Liver (tissue), 9 donors: Measurements from ENCODE around the gene STOM. TPM values are rescaled to one million over a fixed set of nuclear protein-coding genes. Genes with fewer than 3 reads are reported as not detected.
A peak's percentile ranks its signal among the peaks of the same experiment; 100 is the strongest.

Experiments
- DNase-seq: peaks from one replicate; pipeline ENCODE4 v3.0.0-alpha.2; 2017; ENCODE audit warnings: low spot score
- H3K27ac ChIP-seq, 2 donors: one replicate each; pipeline ENCODE4 v1.7.0; 2013; ENCODE audit warnings: inconsistent platforms in 2 of 2, low read length in 2 of 2, control low read depth in 1 of 2, low read depth in 1 of 2, mild to moderate bottlenecking in 1 of 2
- H3K27me3 ChIP-seq, 4 donors: one replicate each; pipeline versions ENCODE4 v1.6.1 to v1.7.0; 2013; ENCODE audit warnings: low read length in 3 of 4, inconsistent platforms in 1 of 4, mild to moderate bottlenecking in 1 of 4, moderate library complexity in 1 of 4; ENCODE audit not compliant: control insufficient read depth in 4 of 4, insufficient read depth in 4 of 4
- H3K36me3 ChIP-seq, 4 donors: one replicate each; pipeline versions ENCODE4 v1.6.1 to v1.7.0; 2013; ENCODE audit warnings: low read length in 3 of 4, mild to moderate bottlenecking in 3 of 4, low read depth in 1 of 4, moderate library complexity in 1 of 4; ENCODE audit not compliant: control insufficient read depth in 4 of 4, insufficient read depth in 3 of 4
- H3K4me1 ChIP-seq, 4 donors: one replicate each; pipeline versions ENCODE4 v1.6.1 to v1.7.0; 2013; ENCODE audit warnings: low read length in 3 of 4, mild to moderate bottlenecking in 3 of 4, moderate library complexity in 1 of 4; ENCODE audit not compliant: control insufficient read depth in 4 of 4, insufficient read depth in 4 of 4
- H3K4me3 ChIP-seq, 3 donors: one replicate each; pipeline versions ENCODE4 v1.6.1 to v1.7.0; 2013; ENCODE audit warnings: low read length in 3 of 3, control low read depth in 1 of 3, low read depth in 1 of 3, mild to moderate bottlenecking in 1 of 3
- H3K9ac ChIP-seq, 2 donors: one replicate each; pipeline ENCODE4 v1.7.0; 2013; ENCODE audit warnings: low read length in 2 of 2, mild to moderate bottlenecking in 2 of 2, moderate library complexity in 2 of 2, control low read depth in 1 of 2, low read depth in 1 of 2
- H3K9me3 ChIP-seq, 4 donors: one replicate each; pipeline versions ENCODE4 v1.6.1 to v1.7.0; 2013; ENCODE audit warnings: low read length in 3 of 4; ENCODE audit not compliant: control insufficient read depth in 4 of 4
- ATF3 ChIP-seq: IDR thresholded peaks from 2 replicates; pipeline ENCODE4 v1.6.1; 2016; ENCODE audit warnings: antibody characterized with exemption
- EGR1 ChIP-seq, 2 donors: IDR thresholded peaks; 2 replicates each; pipeline ENCODE4 v1.6.1; 2016 to 2018; ENCODE audit warnings: antibody characterized with exemption in 2 of 2, low read depth in 2 of 2
- FOXA1 ChIP-seq: IDR thresholded peaks from 2 replicates; pipeline ENCODE4 v1.6.1; 2016; ENCODE audit warnings: antibody characterized with exemption
- FOXA2 ChIP-seq: IDR thresholded peaks from 2 replicates; pipeline ENCODE4 v1.6.1; 2016; ENCODE audit warnings: antibody characterized with exemption
- GABPA ChIP-seq, 2 donors: IDR thresholded peaks in 1 of 2; conservative IDR thresholded peaks in 1 of 2; 2 replicates each; pipeline ENCODE4 v1.6.1; 2016; ENCODE audit warnings: antibody characterized with exemption in 2 of 2, mild to moderate bottlenecking in 1 of 2, moderate library complexity in 1 of 2
- HNF4A ChIP-seq, 2 donors: conservative IDR thresholded peaks; 2 replicates each; pipeline ENCODE4 v1.6.1; 2016; ENCODE audit warnings: antibody characterized with exemption in 2 of 2, mild to moderate bottlenecking in 2 of 2
- MAX ChIP-seq: IDR thresholded peaks from 2 replicates; pipeline ENCODE4 v1.6.1; 2016; ENCODE audit warnings: antibody characterized with exemption
- RAD21 ChIP-seq, 2 donors: IDR thresholded peaks; 2 replicates each; pipeline ENCODE4 v1.6.1; 2016; ENCODE audit warnings: antibody characterized with exemption in 2 of 2, mild to moderate bottlenecking in 2 of 2
- REST ChIP-seq: IDR thresholded peaks from 2 replicates; pipeline ENCODE4 v1.6.1; 2016; ENCODE audit warnings: antibody characterized with exemption, mild to moderate bottlenecking
- RXRA ChIP-seq, 2 donors: IDR thresholded peaks; 2 replicates each; pipeline ENCODE4 v1.6.1; 2017 to 2018; ENCODE audit warnings: antibody characterized with exemption in 2 of 2, mild to moderate bottlenecking in 1 of 2
- SP1 ChIP-seq: IDR thresholded peaks from 2 replicates; pipeline ENCODE4 v1.6.1; 2018; ENCODE audit warnings: antibody characterized with exemption, mild to moderate bottlenecking
- TAF1 ChIP-seq: conservative IDR thresholded peaks from 2 replicates; pipeline ENCODE4 v1.6.1; 2016; ENCODE audit warnings: antibody characterized with exemption, mild to moderate bottlenecking
- YY1 ChIP-seq: IDR thresholded peaks from 2 replicates; pipeline ENCODE4 v1.6.1; 2016; ENCODE audit warnings: antibody characterized with exemption, mild to moderate bottlenecking
- ZBTB33 ChIP-seq: IDR thresholded peaks from 2 replicates; pipeline ENCODE4 v1.6.1; 2016; ENCODE audit warnings: antibody characterized with exemption
- polyA plus RNA-seq, 2 donors: library from polyadenylated mRNA; stranded (reverse) in 1 of 2; unstranded in 1 of 2; fragments of 200-250 nt in 1 of 2; fragments of >200 nt in 1 of 2; fragmentation: Nextera tagmentation in 1 of 2; extraction: Ambion mirVana in 1 of 2; gene quantifications; one replicate each; pipeline versions ENCODE4 v1.2.1 to v1.2.3, GENCODE V29; 2013 to 2015
- total RNA-seq, 2 donors: library from RNA; depleted of rRNA; stranded (reverse); fragments of >200 nt; gene quantifications; one replicate each; pipeline ENCODE4 v1.2.3, GENCODE V29; 2014
- donor health status: healthy.
- donor health status: healthy.
- donor health status: healthy.
- donor health status: healthy.
- donor health status: healthy.

STOM gene
- total and polyA plus RNA-seq, 4 donors: 150 to 398 (median 265) TPM

- peak; percentile 65 for TF ChIP-seq REST
- peak; percentile 48 to 72 for TF ChIP-seq RXRA (IDR thresholded peaks at IDR 0.05)
- peak in 1 of 2 donors; percentile 77 for TF ChIP-seq EGR1 (IDR thresholded peaks at IDR 0.05; ENCODE audit: low read depth in 2 of 2)
- no peak for TF ChIP-seq ATF3
- TF ChIP-seq FOXA1: peak; percentile 35
Measured at GRCh38 chr9:121362813-121363621, 7.0 kb downstream of the STOM start (continued).

- peaks cover 8 to 54% (median 37%) of the 10 kb centered on the region in 4 donors for H3K4me1 ChIP-seq
- peak overlapping the region; percentile 42 to 55 for H3K27ac ChIP-seq
- H3K27me3 ChIP-seq: no peaks in the 10 kb centered on the region
- peaks cover 2 to 8% (median 4%) of the 10 kb centered on the region in 4 donors for H3K36me3 ChIP-seq
- DNase-seq: no peak
- no peak overlapping the region for H3K9ac ChIP-seq
- TF ChIP-seq HNF4A (conservative IDR thresholded peaks at IDR 0.05) (no peak), RAD21 (IDR thresholded peaks at IDR 0.05) (no peak), FOXA2 (no peak), SP1 (no peak), FOXA1 (no peak), MAX (no peak), GABPA (IDR thresholded peaks at IDR 0.05 in 1 of 2, conservative IDR thresholded peaks at IDR 0.05 in 1 of 2) (no peak), TAF1 (no peak), ZBTB33 (no peak), YY1 (no peak), EGR1 (IDR thresholded peaks at IDR 0.05; ENCODE audit: low read depth in 2 of 2) (no peak), ATF3 (no peak)
- H3K4me3 ChIP-seq: no peak overlapping the region
- no peaks in the 10 kb centered on the region for H3K9me3 ChIP-seq
Measured at GRCh38 chr9:121360601-121361374, 9.3 kb downstream of the STOM start.
